HepG2 (cell line): ENCODE measurements around the gene IRF3. TPM values are rescaled to one million over a fixed set of nuclear protein-coding genes. Genes with fewer than 3 reads are reported as not detected.
A peak's percentile ranks its signal among the peaks of the same experiment; 100 is the strongest.

ENCODE experiments used
- ATF1 ChIP-seq: IDR thresholded peaks from 2 replicates; pipeline ENCODE4 v1.6.1; 2016; ENCODE audit warnings: mild to moderate bottlenecking, control low read depth
- DR1 ChIP-seq: sonication (generic); formaldehyde crosslinking; IDR thresholded peaks from 2 replicates; pipeline ENCODE4 v1.8.0; 2021; ENCODE audit warnings: mild to moderate bottlenecking, missing genetic modification reagents, inconsistent platforms
- ESRRA ChIP-seq: sonication (generic); formaldehyde crosslinking; IDR thresholded peaks from 2 replicates; pipeline ENCODE4 v1.5.1; 2020; ENCODE audit warnings: mild to moderate bottlenecking, low read depth, missing genetic modification reagents
- HOXD1 ChIP-seq: sonication (generic); formaldehyde crosslinking; IDR thresholded peaks from 2 replicates; pipeline ENCODE4 v1.5.0; 2020; ENCODE audit warnings: missing genetic modification reagents
- NR2F1 ChIP-seq, 2 experiments: fragments of 450-650 bp in 1 of 2; formaldehyde crosslinking in 1 of 2; IDR thresholded peaks; 2 replicates each; pipeline versions ENCODE4 v1.5.0 to v1.6.1; 2016 to 2020; ENCODE audit warnings: mild to moderate bottlenecking in 1 of 2, missing compliant biosample characterization in 1 of 2, missing genetic modification reagents in 1 of 2, moderate library complexity in 1 of 2
- THYN1 ChIP-seq: sonication (generic); formaldehyde crosslinking; IDR thresholded peaks from 2 replicates; pipeline ENCODE4 v1.8.1; 2023; ENCODE audit warnings: low read depth, mild to moderate bottlenecking, moderate library complexity, missing genetic modification reagents, borderline replicate concordance
- ZFP1 ChIP-seq: IDR thresholded peaks from 2 replicates; pipeline ENCODE4 v1.6.1; 2016
- ZNF225 ChIP-seq: sonication (generic); formaldehyde crosslinking; IDR thresholded peaks from 2 replicates; pipeline ENCODE4 v1.4.0; 2020; ENCODE audit warnings: mild to moderate bottlenecking, missing genetic modification reagents
- ZNF30 ChIP-seq: sonication (generic); formaldehyde crosslinking; IDR thresholded peaks from 2 replicates; pipeline ENCODE4 v1.5.0; 2020; ENCODE audit warnings: mild to moderate bottlenecking, missing genetic modification reagents
- ZNF788 ChIP-seq: sonication (generic); formaldehyde crosslinking; IDR thresholded peaks from 2 replicates; pipeline ENCODE4 v1.5.0; 2020; ENCODE audit warnings: mild to moderate bottlenecking, missing genetic modification reagents, borderline replicate concordance
- polyA plus RNA-seq, 8 experiments: library from polyadenylated mRNA; depleted of rRNA in 3 of 8; stranded (reverse) in 7 of 8; unstranded in 1 of 8; fragments of >200 nt; fragmentation: Illumina TruSeq in 4 of 8; extraction: Trizol in 4 of 8; gene quantifications; 2 replicates each; pipeline versions ENCODE4 v1.2.1 to v1.2.3, GENCODE V29; 2011 to 2016; ENCODE audit warnings: low read depth in 4 of 8, missing spikeins in 1 of 8, mixed read lengths in 1 of 8; ENCODE audit not compliant: insufficient read depth in 1 of 8
- total RNA-seq, 5 experiments: library from RNA; depleted of rRNA; stranded (reverse); fragments of >200 nt; fragmentation: Illumina TruSeq; extraction: Trizol; gene quantifications; 2 replicates each; pipeline ENCODE4 v1.2.3, GENCODE V29; 2016; ENCODE audit warnings: low read depth in 1 of 5
- TF ChIP-seq, protein P1 (sequence below): sonication (generic); formaldehyde crosslinking; IDR thresholded peaks from 2 replicates; pipeline ENCODE4 v1.4.0; 2020; ENCODE audit warnings: mild to moderate bottlenecking, missing genetic modification reagents
- TF ChIP-seq, protein P2 (sequence below): sonication (generic); formaldehyde crosslinking; IDR thresholded peaks from 2 replicates; pipeline ENCODE4 v1.5.0; 2020; ENCODE audit warnings: missing genetic modification reagents, mild to moderate bottlenecking, borderline replicate concordance
- TF ChIP-seq, protein P3 (sequence below): sonication (generic); formaldehyde crosslinking; IDR thresholded peaks from 2 replicates; pipeline ENCODE4 v1.8.0; 2022; ENCODE audit warnings: missing genetic modification reagents, low read depth, mild to moderate bottlenecking, borderline replicate concordance
- TF ChIP-seq, protein P4 (sequence below): sonication (generic); formaldehyde crosslinking; IDR thresholded peaks from 2 replicates; pipeline ENCODE4 v1.4.0; 2020; ENCODE audit warnings: missing genetic modification reagents, borderline replicate concordance
- TF ChIP-seq, protein P5 (sequence below): IDR thresholded peaks from 2 replicates; pipeline ENCODE4 v1.6.1; 2016; ENCODE audit warnings: low read depth, control low read depth
- TF ChIP-seq, protein P6 (sequence below): sonication (generic); formaldehyde crosslinking; conservative IDR thresholded peaks from 2 replicates; pipeline ENCODE4 v1.8.0; 2022; ENCODE audit warnings: missing genetic modification reagents
- TF ChIP-seq, protein P7 (sequence below): sonication (generic); formaldehyde crosslinking; IDR thresholded peaks from 2 replicates; pipeline ENCODE4 v1.4.0; 2020; ENCODE audit warnings: missing genetic modification reagents
- TF ChIP-seq, protein P8 (sequence below): sonication (generic); formaldehyde crosslinking; IDR thresholded peaks from 2 replicates; pipeline ENCODE4 v1.8.0; 2022; ENCODE audit warnings: mild to moderate bottlenecking, missing genetic modification reagents, borderline replicate concordance

Gene IRF3
- total and polyA plus RNA-seq, 2 of the 13 experiments (the other 11 are each of a cell fraction or from before 2014, with no cell fraction given) = 61.9 to 65.5 TPM

DNA sequence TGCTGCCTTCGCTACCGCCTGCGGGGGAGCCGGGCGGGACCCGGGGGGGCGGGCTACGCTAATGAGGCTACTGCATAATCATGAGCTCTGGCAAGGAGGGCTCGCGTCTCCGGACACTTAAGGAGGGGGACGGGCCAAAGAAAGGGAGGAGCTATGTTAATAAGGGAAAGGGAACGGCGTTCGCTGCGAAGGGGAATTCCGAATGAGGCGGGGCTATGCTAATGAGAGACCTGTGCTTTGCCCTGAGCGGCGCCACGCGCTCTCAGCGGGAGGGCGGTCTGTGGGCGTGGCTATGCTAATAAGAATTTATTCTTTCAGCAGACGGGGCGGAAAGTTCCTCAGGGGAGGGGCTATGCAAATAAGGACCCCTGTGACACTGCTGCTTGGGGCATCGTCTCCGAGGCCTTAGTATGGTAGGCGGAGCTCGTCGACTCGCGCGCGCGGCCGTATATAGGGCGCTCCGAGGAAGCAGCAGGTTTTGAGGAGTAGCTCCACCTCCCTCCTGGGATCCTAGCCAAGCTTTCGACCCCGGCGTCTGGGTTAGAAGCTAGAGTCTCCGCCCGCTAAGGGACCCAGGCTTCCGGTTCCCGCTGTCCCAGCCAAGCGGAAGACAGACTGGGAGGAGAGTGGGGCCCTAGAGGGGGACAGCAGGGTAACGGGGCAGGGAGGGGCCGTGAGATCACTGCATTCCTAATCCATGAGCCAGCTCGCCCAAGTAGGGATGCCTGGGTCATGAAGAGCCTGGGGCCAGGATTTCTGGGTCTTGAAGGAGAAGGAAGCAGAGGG, 25.4 kb downstream of the IRF3 start, which contains the start of gene RRAS (continued):
- TF ChIP-seq, protein P1, sequence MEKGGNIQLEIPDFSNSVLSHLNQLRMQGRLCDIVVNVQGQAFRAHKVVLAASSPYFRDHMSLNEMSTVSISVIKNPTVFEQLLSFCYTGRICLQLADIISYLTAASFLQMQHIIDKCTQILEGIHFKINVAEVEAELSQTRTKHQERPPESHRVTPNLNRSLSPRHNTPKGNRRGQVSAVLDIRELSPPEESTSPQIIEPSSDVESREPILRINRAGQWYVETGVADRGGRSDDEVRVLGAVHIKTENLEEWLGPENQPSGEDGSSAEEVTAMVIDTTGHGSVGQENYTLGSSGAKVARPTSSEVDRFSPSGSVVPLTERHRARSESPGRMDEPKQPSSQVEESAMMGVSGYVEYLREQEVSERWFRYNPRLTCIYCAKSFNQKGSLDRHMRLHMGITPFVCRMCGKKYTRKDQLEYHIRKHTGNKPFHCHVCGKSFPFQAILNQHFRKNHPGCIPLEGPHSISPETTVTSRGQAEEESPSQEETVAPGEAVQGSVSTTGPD (CRISPR knock-in tag) = no peak
- TF ChIP-seq HOXD1 = no peak
- TF ChIP-seq ZFP1 (CRISPR knock-in tag) = no peak
- no peak for TF ChIP-seq ESRRA (CRISPR knock-in tag)
- TF ChIP-seq NR2F1 (CRISPR knock-in tag; IDR thresholded peaks at IDR 0.05) = no peak; a peak in 1 of 4 replicates
- TF ChIP-seq, protein P2, sequence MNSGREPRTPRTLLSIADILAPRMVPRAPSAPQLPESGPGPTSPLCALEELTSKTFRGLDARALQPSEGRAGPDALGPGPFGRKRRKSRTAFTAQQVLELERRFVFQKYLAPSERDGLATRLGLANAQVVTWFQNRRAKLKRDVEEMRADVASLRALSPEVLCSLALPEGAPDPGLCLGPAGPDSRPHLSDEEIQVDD (CRISPR knock-in tag) = no peak
- TF ChIP-seq DR1 = peak; percentile 95
- no peak for TF ChIP-seq ZNF225 (CRISPR knock-in tag)
- TF ChIP-seq, protein P3, sequence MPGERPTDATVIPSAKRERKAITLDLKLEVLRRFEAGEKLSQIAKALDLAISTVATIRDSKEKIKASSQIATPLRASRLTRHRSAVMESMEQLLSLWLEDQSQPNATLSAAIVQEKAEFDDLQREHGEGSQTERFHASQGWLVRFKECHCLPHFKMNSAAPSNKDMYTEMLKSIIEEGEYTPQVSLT (CRISPR knock-in tag) = no peak
- TF ChIP-seq ZNF30 (CRISPR knock-in tag) = no peak
- TF ChIP-seq, protein P4, sequence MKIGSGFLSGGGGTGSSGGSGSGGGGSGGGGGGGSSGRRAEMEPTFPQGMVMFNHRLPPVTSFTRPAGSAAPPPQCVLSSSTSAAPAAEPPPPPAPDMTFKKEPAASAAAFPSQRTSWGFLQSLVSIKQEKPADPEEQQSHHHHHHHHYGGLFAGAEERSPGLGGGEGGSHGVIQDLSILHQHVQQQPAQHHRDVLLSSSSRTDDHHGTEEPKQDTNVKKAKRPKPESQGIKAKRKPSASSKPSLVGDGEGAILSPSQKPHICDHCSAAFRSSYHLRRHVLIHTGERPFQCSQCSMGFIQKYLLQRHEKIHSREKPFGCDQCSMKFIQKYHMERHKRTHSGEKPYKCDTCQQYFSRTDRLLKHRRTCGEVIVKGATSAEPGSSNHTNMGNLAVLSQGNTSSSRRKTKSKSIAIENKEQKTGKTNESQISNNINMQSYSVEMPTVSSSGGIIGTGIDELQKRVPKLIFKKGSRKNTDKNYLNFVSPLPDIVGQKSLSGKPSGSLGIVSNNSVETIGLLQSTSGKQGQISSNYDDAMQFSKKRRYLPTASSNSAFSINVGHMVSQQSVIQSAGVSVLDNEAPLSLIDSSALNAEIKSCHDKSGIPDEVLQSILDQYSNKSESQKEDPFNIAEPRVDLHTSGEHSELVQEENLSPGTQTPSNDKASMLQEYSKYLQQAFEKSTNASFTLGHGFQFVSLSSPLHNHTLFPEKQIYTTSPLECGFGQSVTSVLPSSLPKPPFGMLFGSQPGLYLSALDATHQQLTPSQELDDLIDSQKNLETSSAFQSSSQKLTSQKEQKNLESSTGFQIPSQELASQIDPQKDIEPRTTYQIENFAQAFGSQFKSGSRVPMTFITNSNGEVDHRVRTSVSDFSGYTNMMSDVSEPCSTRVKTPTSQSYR = peak; percentile 28; the same call in 1 of the 2 replicates
- no peak for TF ChIP-seq ATF1
- TF ChIP-seq, protein P5, sequence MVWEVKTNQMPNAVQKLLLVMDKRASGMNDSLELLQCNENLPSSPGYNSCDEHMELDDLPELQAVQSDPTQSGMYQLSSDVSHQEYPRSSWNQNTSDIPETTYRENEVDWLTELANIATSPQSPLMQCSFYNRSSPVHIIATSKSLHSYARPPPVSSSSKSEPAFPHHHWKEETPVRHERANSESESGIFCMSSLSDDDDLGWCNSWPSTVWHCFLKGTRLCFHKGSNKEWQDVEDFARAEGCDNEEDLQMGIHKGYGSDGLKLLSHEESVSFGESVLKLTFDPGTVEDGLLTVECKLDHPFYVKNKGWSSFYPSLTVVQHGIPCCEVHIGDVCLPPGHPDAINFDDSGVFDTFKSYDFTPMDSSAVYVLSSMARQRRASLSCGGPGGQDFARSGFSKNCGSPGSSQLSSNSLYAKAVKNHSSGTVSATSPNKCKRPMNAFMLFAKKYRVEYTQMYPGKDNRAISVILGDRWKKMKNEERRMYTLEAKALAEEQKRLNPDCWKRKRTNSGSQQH (CRISPR knock-in tag) = no peak
- TF ChIP-seq, protein P6, sequence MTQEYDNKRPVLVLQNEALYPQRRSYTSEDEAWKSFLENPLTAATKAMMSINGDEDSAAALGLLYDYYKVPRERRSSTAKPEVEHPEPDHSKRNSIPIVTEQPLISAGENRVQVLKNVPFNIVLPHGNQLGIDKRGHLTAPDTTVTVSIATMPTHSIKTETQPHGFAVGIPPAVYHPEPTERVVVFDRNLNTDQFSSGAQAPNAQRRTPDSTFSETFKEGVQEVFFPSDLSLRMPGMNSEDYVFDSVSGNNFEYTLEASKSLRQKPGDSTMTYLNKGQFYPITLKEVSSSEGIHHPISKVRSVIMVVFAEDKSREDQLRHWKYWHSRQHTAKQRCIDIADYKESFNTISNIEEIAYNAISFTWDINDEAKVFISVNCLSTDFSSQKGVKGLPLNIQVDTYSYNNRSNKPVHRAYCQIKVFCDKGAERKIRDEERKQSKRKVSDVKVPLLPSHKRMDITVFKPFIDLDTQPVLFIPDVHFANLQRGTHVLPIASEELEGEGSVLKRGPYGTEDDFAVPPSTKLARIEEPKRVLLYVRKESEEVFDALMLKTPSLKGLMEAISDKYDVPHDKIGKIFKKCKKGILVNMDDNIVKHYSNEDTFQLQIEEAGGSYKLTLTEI = no peak
- no peak for TF ChIP-seq THYN1
- TF ChIP-seq, protein P7, sequence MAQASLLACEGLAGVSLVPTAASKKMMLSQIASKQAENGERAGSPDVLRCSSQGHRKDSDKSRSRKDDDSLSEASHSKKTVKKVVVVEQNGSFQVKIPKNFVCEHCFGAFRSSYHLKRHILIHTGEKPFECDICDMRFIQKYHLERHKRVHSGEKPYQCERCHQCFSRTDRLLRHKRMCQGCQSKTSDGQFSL = no peak
- TF ChIP-seq, protein P8, sequence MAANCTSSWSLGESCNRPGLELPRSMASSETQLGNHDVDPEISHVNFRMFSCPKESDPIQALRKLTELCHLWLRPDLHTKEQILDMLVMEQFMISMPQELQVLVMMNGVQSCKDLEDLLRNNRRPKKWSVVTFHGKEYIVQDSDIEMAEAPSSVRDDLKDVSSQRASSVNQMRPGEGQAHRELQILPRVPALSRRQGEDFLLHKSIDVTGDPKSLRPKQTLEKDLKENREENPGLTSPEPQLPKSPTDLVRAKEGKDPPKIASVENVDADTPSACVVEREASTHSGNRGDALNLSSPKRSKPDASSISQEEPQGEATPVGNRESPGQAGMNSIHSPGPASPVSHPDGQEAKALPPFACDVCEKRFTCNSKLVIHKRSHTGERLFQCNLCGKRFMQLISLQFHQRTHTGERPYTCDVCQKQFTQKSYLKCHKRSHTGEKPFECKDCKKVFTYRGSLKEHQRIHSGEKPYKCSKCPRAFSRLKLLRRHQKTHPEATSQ (CRISPR knock-in tag) = no peak
- TF ChIP-seq ZNF788 (CRISPR knock-in tag) = peak; percentile 85
